Endometrial microvascular endothelial cells (primary cell): ENCODE measurements around the gene TENM3. TPM values are rescaled to one million over a fixed set of nuclear protein-coding genes. Genes with fewer than 3 reads are reported as not detected.
"Not testable (repeated sequence)": the region's sequence is repeated elsewhere in the genome, so short reads cannot be mapped to it uniquely, and the experiment has no call there.

Experiments used
- in situ Hi-C: cut with HindIII; loops from 2 replicates; pipeline ENCODE4 v1.10.0; 2017; ENCODE audit warnings: low sequenced_read_pairs, low pct_unique_long_range_greater_than_20kb; ENCODE audit errors: inconsistent ontology term
- total RNA-seq: library from RNA; depleted of rRNA; stranded (reverse); fragments of >200 nt; gene quantifications from one replicate; pipeline ENCODE4 v1.2.3, GENCODE V29; 2015; ENCODE audit errors: inconsistent ontology term

The TENM3 gene
- total RNA-seq, 1 donor from 2014 or later, result 62.0 TPM

DNA sequence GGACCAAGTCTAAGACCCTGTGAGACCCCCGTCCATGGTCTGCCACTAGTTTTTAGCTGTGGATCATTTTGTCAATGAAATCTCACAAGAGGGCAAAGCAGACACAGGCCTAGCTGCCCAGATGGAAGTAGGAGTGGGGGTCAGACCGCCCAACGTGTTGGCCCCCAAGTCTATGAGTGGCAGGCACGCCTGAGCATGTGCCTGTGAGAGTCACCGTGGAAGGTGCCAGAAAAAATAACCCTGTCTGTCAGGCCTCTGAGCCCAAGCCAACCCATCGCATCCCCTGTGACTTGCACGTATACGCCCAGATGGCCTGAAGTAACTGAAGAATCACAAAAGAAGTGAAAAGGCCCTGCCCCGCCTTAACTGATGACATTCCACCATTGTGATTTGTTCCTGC, 570.9 kb downstream of the TENM3 start:
- in situ Hi-C loops, result not testable (repeated sequence)

DNA sequence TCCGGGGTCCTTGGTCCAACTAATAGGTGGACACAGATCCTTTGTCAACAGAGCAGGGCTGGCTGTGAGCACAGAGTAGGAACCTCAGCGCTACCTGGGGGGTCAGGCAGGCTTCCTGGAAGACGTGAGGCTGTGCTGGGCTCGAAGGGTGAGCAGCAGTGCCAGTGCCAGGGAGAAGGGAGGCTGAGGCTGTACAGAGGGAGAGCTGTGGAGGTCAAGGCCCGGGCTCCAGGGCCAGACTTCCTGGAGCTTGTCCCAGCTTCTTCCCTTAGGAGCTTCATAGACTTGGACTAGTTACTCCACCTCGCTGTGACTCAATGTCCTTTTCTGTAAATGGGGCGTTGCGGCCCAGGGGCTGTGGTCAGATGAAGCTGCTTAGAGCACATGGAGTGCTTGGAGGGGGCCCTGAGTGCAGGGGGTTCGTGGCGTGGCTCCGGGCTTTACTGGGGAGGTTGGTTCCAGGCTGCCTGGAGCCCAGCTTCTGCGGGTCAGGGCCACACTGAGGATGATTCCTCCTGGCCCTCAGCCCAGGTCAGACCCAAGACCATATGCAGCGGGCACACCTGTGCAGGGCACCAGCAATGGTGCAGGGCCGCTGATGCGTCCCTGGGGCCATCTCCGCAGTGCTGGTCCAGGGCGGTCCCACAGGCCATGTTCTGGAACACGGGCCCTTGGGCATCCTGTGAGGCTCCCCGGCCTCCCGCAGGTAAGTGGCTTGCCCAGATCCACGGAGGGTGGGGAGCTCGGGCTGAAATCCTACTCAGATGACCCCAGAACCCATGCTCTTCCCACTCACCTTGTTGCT, 575.9 kb downstream of the TENM3 start:
- in situ Hi-C loops, result no loop called here

DNA sequence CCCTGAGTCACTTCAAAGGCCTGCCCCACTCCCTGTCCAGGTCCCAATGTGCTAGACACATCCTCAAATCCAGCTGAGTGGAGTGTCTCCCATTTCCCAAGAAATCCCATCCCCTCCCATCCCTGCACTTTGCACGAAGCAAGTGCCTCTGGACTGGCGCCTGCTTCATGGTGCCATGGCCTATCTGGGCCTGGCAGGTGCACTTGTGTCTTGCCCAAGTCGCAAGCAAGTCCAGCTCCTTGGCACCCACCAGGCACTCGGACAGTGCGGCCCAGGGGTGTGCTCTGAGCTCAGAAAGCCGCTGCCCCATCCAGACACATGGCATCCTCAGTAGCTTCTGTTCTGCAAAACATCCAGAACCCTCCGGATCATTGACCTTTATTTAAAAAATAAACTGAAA, 576.5 kb downstream of the TENM3 start:
- in situ Hi-C loops, result no loop called here

DNA sequence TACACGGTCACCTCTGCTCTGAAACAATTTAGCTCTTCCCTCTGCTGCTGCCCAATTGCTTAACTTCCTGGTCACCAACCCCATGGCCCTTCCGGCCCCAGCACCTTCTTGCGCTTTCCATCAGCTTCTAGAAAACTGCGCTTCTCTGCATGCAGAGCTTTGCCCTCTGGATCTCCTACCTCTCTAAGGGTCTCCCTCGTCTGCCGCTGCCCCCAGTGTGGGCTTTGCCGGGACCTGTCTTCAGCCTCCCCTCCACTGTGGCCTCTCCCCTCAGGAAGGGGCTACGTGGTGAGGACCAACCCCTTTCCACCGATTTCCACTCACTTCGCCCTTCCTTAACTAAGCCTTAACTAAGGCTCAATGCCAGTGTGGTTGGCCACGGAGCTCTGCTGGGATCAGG, 579.4 kb downstream of the TENM3 start:
- in situ Hi-C loops, result no loop called here

DNA sequence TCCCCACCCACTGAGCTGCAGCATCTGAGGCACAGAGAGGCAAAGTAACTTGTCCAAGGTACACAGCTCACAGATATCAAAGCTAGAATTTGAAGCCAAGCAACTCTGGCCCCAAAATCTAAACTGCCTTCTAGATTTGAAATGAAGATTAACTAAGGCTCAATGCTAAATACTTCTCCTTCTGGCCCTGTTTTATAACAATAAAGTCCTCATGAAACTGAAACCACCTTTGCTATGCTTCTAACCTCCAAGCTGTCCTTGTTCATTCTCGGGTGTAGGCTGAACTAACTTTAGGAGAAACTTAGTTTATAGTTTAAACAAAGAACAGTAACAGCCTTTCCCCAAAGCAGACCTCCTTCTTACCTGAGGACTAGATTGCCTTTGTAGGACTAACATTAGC, 580.4 kb downstream of the TENM3 start:
- in situ Hi-C loops, result no loop called here

DNA sequence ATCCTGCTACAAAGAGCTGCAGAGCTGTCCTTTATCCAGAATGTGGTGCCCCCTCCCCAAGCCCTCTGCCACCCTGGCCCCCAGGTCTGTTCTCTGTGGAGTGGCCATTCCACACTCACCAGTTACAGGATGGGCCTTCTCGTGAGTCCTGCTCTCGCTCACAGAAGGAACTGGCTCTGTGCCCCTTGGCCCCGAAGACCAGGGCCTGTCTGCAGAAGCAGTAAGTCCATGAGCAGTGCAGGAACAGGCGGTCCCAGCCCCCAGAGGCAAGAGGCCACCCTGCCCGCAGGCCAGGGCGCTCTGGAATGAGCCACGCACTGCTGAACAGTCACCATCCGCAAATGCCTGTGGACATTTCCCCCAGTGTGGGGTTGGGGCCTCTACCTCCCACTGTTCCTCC, 581.8 kb downstream of the TENM3 start:
- in situ Hi-C loops, result no loop called here

DNA sequence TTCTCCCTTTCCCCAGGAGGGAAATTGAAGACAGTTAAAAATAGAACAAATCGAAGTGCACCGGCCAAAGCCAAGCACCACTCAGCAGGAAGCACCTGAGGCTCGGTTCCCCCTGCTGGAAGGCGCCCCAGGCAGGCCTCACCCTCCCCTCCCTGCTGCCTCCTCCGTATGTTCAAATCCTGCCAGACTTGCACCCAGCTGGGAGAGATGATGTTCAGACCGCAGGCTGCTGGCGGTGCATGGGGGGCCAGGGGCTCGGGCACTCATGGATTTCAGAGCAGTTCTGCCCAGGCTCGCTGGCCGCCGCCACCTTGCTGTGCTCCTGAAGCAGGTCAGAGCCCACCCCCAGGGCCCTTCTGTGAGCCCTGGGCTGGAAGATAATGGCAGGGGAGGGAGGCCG, 582.6 kb downstream of the TENM3 start:
- in situ Hi-C loops, result no loop called here

DNA sequence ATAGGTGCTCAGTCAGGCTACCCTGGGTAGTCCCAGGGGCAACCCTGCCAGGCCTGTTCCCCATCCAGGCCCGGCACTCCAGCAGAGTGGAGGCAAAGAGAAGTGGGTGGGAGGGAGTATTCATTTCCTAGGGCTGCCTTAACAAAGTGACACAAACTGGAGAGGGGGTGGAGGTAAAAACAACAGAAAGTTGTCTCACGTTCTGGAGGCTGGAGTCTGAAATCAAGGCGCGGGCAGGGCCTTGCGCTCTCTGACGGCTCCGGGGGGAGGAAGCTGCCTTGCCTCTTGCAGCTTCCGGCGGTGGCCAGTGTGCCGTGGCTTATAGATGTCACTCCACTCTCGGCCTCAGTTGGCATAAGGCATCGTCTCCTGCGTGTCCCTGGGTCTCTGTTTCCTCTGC, 583.2 kb downstream of the TENM3 start:
- in situ Hi-C loops, result no loop called here

DNA sequence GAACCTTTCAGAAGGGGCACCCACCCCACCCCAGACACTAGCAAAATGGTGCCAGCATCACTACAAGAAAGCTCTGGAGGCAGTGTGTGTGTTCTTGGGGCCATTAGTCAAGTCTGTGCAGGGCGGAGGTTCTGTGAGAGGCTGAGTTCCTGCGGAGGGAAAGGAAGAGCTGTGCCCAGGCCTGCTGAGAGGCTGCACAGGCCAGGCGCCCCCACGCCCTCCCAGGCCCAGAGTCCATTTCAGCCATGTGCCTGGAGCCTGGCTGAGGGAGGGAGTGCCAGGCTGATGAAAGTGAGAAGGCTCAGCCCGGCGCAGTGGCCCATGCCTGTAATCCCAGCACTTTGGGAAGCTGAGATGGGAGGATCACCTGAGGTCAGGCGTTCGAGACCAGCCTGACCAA, 584.0 kb downstream of the TENM3 start:
- in situ Hi-C loops, result no loop called here

DNA sequence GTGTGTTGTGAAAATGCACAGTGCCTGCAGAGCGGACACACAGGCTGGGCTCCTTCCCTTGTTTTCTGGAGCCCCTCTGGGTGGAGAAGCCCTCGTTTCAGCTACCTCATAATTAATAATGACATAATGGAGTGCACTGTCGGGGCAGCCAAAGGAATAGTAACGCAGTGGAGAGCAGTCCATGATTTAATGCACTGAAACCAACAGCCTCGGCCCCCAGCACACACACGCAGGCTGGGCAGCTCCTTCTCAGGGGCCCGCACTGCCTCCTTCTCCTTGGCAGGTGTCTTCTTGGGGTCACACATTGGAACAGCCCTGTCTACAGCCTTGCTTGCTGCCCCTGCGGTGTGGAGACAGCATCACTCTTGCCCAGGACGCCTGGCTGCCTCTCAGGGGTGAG, 584.8 kb downstream of the TENM3 start:
- in situ Hi-C loops, result no loop called here

DNA sequence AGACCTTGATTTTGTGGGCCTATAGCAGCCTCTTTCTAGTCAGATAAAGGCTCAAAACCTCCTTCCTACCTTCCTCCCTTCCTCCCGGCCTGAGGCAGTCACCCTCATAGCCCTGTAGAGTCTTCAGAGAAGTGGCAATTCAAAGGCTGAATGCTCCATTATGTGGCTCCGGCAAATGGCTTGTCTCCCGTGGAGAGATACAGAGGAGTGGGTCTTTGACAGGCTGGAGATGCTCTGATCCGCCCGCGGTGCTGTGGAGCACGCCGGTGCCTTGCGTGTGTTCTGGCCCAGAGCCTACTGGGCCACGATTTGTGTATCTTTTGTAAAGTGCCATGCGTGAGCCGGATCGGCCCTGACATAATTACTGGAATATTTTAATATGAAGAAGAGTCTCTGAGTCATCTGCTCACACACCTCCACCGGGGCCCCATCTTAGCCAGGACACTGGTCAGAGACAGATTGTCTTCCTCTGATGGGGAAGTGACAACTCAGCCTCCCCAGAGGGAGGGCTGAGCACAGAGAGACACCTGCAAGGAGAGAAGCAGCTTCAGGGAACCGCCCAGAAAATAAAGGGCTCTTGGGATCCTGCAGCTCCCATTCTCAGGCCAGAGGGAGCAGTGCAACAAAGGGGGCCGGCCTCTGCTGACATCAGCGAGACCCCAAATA, 585.3 kb downstream of the TENM3 start:
- in situ Hi-C loops, result no loop called here

DNA sequence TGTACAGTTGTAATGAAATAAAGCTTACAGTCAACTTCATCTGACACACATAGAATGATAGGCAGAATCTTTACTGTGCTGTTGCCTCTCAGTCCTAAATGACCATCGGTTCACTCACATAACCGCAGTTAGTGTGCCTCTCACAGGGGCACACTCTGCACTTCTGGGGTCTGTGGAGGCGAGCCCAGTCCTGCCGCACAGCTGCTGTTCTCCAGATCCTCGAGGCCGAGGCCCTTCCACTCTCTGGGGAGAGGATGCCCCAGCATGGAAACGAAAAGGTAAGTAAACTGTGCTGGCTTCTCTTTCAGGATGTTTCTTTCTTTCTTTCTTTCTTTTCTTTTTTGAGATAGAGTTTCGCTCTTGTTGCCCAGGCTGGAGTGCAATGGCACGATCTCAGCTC, 586.0 kb downstream of the TENM3 start:
- in situ Hi-C loops, result no loop called here

DNA sequence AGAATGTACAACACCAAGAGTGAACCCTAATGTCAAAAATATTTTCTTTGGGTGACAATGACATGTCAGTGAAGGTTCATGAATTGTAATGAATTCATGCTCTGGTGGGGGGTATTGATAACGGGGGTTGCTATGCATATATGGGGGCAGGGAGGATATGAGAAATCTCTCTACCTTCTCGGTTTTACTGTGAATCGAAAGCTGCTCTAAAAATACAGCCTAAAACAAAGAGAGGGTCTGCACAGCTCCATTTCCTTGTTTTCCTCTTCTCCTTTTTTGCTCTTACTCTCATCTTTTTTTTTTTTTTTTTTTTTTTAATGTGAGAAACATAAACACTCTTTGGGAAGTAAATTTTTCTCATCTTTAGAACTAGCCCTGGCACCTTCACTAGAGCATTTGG, 588.2 kb downstream of the TENM3 start:
- in situ Hi-C loops, result no loop called here

DNA sequence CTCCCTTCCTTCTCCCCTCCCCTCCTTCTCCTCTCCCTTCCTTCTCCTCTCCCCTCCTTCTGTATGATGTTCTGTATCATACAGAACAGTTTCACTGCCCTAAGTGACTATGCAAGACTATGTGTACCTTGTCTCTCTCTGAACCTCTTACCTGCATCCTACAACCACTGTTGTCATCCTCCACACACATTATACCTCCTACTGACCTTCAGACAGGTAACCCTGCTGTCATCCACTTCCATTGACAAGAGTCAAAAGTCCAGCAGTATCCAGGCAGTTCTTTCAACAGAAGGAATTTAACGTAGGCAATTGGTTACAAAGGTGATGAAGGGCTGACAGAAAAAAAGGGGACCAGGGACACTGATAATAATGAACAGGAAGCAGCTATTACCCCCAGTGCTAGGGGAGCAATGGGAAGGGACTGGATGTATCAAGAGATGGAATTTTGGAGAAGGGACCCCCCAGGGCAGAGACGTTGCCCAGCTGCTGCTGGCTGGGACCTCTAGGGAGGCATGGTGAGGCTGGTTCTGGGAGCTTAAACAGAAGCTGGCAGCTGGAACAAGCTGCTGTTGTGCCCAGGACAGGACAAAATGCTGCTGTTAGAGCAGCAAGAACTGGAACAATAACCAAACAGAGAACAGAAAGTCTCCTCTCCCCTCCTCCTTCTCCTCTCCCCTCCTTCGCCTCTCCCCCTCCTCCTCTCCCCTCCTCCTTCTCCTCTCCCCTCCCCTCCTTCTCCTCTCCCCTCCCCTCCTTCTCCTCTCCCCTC, 589.3 kb downstream of the TENM3 start:
- in situ Hi-C loops, result no loop called here

DNA sequence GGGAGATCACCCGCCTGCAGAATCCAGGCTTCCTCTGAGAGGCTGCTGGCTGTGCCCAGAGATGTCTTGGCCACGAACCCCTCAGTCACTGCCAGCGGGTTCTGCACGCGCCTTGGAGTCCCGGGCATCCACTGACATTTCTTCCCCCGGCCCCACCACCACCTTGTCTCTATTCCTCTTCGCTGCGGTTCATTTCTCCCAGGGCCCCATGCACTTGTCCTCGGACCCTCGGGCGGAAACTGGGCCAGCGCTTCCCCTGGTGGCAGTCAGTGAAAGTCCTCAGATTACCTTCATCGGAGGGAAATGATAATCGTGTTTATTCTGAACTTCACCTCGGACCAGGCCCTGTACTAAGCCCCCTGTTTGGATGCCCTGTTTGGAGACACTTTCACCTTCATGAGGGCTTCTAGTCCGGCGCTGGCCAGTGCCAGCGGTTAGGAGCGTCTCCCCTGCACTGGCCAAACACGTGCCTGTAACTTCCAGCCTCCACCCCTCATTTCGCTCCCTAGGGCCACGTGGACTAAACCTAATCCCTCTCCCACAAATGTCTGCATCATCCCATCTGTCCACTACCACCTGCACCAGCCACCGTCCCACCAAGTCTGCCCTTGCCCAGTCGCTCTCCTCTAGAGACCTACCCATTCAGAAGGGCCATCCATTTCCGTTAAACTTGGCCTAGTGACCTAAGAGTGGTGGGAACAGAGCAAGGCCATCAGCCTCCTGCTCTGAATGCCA, 592.0 kb downstream of the TENM3 start:
- in situ Hi-C loops, result no loop called here

DNA sequence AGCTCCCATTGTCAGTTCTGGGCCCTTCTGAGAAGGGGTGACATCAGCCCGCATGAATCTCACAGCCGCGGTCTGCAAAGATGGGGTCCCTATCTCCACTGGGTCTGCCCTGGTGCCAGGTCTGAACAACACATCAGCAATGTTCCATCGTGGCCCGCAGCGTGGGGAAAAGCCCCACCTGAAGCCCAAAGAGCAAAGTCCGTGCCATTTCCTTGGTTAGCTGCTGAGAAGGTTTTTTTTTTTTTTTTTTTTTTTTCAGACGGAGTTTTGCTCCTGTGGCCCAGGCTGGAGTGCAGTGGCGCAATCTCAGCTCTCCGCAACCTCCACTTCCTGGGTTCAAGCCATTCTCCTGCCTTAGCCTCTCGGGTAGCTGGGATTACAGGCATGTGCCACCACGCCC, 594.6 kb downstream of the TENM3 start:
- in situ Hi-C loops, result no loop called here

DNA sequence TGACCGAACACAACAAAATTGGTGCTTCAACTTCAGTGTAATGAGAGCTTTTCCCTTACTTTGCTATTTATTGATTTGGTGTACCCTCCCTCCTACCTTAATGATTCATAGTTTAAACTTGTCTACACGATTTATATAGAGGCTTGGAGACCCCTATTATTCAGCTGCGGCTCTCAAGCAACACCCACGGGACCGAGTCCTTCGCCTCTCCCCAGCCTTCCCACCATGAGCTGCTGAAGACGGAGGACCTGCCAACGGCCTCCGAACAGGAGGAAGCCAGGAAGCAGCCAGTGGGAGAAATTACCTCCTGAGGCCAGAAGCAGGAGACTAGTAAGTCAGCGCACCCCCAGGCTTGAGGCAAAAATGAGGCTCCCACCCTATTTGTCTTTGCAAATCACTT, 595.3 kb downstream of the TENM3 start:
- in situ Hi-C loops, result no loop called here

DNA sequence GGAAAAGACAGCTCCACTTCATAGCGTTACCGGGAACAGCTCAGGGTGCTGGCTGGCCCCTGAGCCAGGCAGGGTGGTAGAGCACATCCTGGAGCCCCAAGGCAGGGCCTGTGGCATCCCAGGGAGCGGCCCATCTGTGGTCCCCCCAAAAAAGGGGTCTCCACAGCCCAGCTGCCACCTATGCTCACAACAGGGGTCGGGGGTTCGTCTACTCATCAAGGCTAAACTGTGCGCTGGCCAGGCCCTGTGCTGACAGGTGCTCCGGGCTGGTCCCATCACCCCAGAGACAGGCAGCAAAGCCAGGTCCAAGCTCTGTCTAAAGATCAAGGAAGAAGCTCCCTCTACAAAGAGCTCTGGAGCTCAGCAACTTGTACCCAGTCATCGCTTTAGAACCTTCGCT, 596.1 kb downstream of the TENM3 start:
- in situ Hi-C loops, result no loop called here

DNA sequence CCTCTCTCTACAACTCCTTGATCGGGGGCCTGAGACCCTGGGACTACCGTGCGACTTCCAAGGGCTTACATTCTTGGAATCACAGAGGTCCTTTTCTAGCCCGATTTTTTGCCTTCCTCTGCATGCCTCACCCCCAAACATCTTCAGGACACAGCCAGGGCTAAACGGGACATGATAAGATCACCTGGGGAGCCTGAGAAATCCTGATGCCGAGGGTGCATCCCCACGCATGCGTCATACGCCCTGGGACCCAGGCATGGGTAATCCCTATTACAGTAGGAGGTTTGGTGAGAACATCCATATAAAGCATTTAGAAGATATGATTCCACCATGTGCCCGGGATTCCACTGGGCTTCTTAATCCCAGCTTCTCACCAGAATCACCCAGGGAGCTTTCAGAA, 596.9 kb downstream of the TENM3 start:
- in situ Hi-C loops, result no loop called here
